GM12875 (cell line): ENCODE results near the gene STK24.

Experiments
- H3K4me3 ChIP-seq: one replicate; pipeline ENCODE4 v1.5.1; 2011; ENCODE audit warnings: low read depth, low read length, control low read depth
- CTCF ChIP-seq: IDR thresholded peaks from 2 replicates; pipeline ENCODE4 v1.5.1; 2011; ENCODE audit warnings: low read depth, mild to moderate bottlenecking, control low read depth, inconsistent platforms, low read length, moderate library complexity, borderline replicate concordance; ENCODE audit not compliant: insufficient read depth

STK24 gene

GRCh38 chr13:98581381-98581780, 4.5 kb upstream of the STK24 start:
- no peak overlapping the region for H3K4me3 ChIP-seq
- TF ChIP-seq CTCF, result no peak

- TF ChIP-seq CTCF, result no peak
- no peak overlapping the region for H3K4me3 ChIP-seq
These were observed 3.5 kb upstream of the STK24 start for GRCh38 chr13:98580420-98580819.

- H3K4me3 ChIP-seq, result peak overlapping the region; percentile 76
- TF ChIP-seq CTCF, result no peak
These were observed 954 bp upstream of the STK24 start for GRCh38 chr13:98577836-98578285.

GRCh38 chr13:98576200-98576945, 534 bp downstream of the STK24 start:
- H3K4me3 ChIP-seq, result peak overlapping the region; percentile 82
- no peak for TF ChIP-seq CTCF

- H3K4me3 ChIP-seq, result peak overlapping the region; percentile 82
- TF ChIP-seq CTCF, result no peak
These were observed 1.1 kb downstream of the STK24 start for GRCh38 chr13:98575904-98576199.

- peak overlapping the region; percentile 82 for H3K4me3 ChIP-seq
- TF ChIP-seq CTCF, result no peak
These were observed 1.7 kb downstream of the STK24 start for GRCh38 chr13:98575009-98575903.

GRCh38 chr13:98571955-98572662, 4.8 kb downstream of the STK24 start:
- H3K4me3 ChIP-seq, result peak overlapping the region; percentile 26
- no peak for TF ChIP-seq CTCF
